Esophagus squamous epithelium (tissue), 5 donors: Measurements from ENCODE around the gene NARS2. TPM values are rescaled to one million over a fixed set of nuclear protein-coding genes. Genes with fewer than 3 reads are reported as not detected.

Experiments used
- DNase-seq: peaks from one replicate; lab custom pipeline; 2025; lab: John Stamatoyannopoulos, UW
- H3K27ac ChIP-seq, 4 donors: fragments of 200-600 bp; sonication (generic); one replicate each; pipeline ENCODE4 v1.5.1; 2016 to 2019; ENCODE audit warnings: mild to moderate bottlenecking in 1 of 4
- H3K27me3 ChIP-seq, 4 donors: fragments of 200-600 bp; sonication (generic); 1 replicate in 3 of 4; 2 replicates in 1 of 4; pipeline versions ENCODE4 v1.5.1 to v1.6.0; 2017 to 2021; ENCODE audit warnings: antibody characterized with exemption in 1 of 4
- H3K36me3 ChIP-seq, 3 donors: fragments of 200-600 bp; sonication (generic); one replicate each; pipeline ENCODE4 v1.5.1; 2016 to 2019
- H3K4me1 ChIP-seq, 3 donors: fragments of 200-600 bp; sonication (generic); one replicate each; pipeline ENCODE4 v1.5.1; 2017 to 2019
- H3K4me3 ChIP-seq, 4 donors: fragments of 200-600 bp; sonication (generic); 1 replicate in 3 of 4; 2 replicates in 1 of 4; pipeline ENCODE4 v1.5.1; 2016 to 2019; ENCODE audit warnings: mild to moderate bottlenecking in 2 of 4, moderate library complexity in 1 of 4
- H3K9me3 ChIP-seq, 3 donors: fragments of 200-600 bp; sonication (generic); one replicate each; pipeline ENCODE4 v1.5.1; 2016 to 2019
- CTCF ChIP-seq, 6 experiments: fragments of 450-650 bp in 4 of 6; fragments of 200-600 bp in 2 of 6; sonication (generic) in 2 of 6; IDR thresholded peaks; one replicate each; pipeline ENCODE4 v1.5.1; 2016 to 2019; ENCODE audit warnings: antibody characterized with exemption in 6 of 6, mild to moderate bottlenecking in 4 of 6, moderate library complexity in 4 of 6
- POLR2A ChIP-seq, 4 donors: fragments of 450-650 bp; IDR thresholded peaks; one replicate each; pipeline ENCODE4 v1.6.1; 2017; ENCODE audit warnings: antibody characterized with exemption in 4 of 4, mild to moderate bottlenecking in 4 of 4, moderate library complexity in 3 of 4
- WGBS, 2 donors: methylation state at CpG; one replicate each; pipeline ENCODE4 v1.1.5; 2018; 5-methylcytosine and 5-hydroxymethylcytosine counted together
- intact Hi-C: fragments of 100-400 bp; cut with DNase I; formaldehyde crosslinking; loops from one replicate; pipeline ENCODE4 v1.15.0; 2022
- total RNA-seq, 4 donors: library from RNA; depleted of rRNA; stranded (reverse); fragments of >200 nt; gene quantifications; one replicate each; pipeline ENCODE4 v1.1.0, GENCODE V29; 2016
- donor health status: DM: yes; HTN: yes; CAD: no.

The NARS2 gene
- total RNA-seq, 4 donors from 2014 or later: 9.4 to 15.7 (median 13.6) TPM

GRCh38 chr11:78450866-78451265, 123.8 kb downstream of the NARS2 start:
- intact Hi-C loops: no loop called here
- Histone ChIP-seq H3K9me3 (no peaks in the 10 kb centered on the region), H3K27me3 (no peaks in the 10 kb centered on the region), H3K4me1 (no peaks in the 10 kb centered on the region), H3K27ac (no peak overlapping the region), H3K4me3 (no peak overlapping the region), H3K36me3 (no peaks in the 10 kb centered on the region)
- WGBS, 2 donors: 54 to 73% methylated on average over 2 of the region's 2 CpGs
- DNase-seq: no peak
- TF ChIP-seq CTCF (IDR thresholded peaks at IDR 0.05): no peak
- no peak for TF ChIP-seq POLR2A (IDR thresholded peaks at IDR 0.05)

- peaks cover 0 to 4% (median 0%) of the 10 kb centered on the region in 3 donors for H3K36me3 ChIP-seq
- DNase-seq: no peak
- TF ChIP-seq POLR2A (IDR thresholded peaks at IDR 0.05) (no peak), CTCF (IDR thresholded peaks at IDR 0.05) (no peak)
- no peaks in the 10 kb centered on the region for H3K4me1 ChIP-seq
- no peaks in the 10 kb centered on the region for H3K9me3 ChIP-seq
- WGBS, 2 donors: 83 to 96% methylated on average over 4 of the region's 4 CpGs
- intact Hi-C loops: no loop called here
- no peaks in the 10 kb centered on the region for H3K27me3 ChIP-seq
- H3K4me3 ChIP-seq: no peak overlapping the region
- H3K27ac ChIP-seq: no peak overlapping the region
These were observed 124.8 kb downstream of the NARS2 start for GRCh38 chr11:78449866-78450265.

GRCh38 chr11:78446210-78446609, 128.5 kb downstream of the NARS2 start:
- H3K36me3 ChIP-seq: peaks cover 0 to 28% (median 0%) of the 10 kb centered on the region in 3 donors
- no peaks in the 10 kb centered on the region for H3K27me3 ChIP-seq
- H3K4me1 ChIP-seq: peaks cover 0 to 7% (median 0%) of the 10 kb centered on the region in 3 donors
- no peaks in the 10 kb centered on the region for H3K9me3 ChIP-seq
- intact Hi-C loops: no loop called here
- TF ChIP-seq CTCF (IDR thresholded peaks at IDR 0.05) (no peak), POLR2A (IDR thresholded peaks at IDR 0.05) (no peak)
- DNase-seq: no peak
- H3K4me3 ChIP-seq: no peak overlapping the region
- H3K27ac ChIP-seq: no peak overlapping the region

- no peak for DNase-seq
- H3K4me1 ChIP-seq: peaks cover 0 to 7% (median 0%) of the 10 kb centered on the region in 3 donors
- WGBS, 2 donors: 50 to 85% methylated on average over 1 of the region's 1 CpG
- TF ChIP-seq CTCF (IDR thresholded peaks at IDR 0.05) (no peak), POLR2A (IDR thresholded peaks at IDR 0.05) (no peak)
- intact Hi-C loops: no loop called here
- no peak overlapping the region for H3K27ac ChIP-seq
- no peaks in the 10 kb centered on the region for H3K27me3 ChIP-seq
- peaks cover 0 to 31% (median 0%) of the 10 kb centered on the region in 3 donors for H3K36me3 ChIP-seq
- no peaks in the 10 kb centered on the region for H3K9me3 ChIP-seq
- no peak overlapping the region for H3K4me3 ChIP-seq
These were observed 129.9 kb downstream of the NARS2 start for GRCh38 chr11:78444726-78445125.

- H3K27me3 ChIP-seq: no peaks in the 10 kb centered on the region
- peaks cover 0 to 37% (median 0%) of the 10 kb centered on the region in 3 donors for H3K36me3 ChIP-seq
- no peak overlapping the region for H3K27ac ChIP-seq
- 86 to 87% methylated on average over 4 of the region's 4 CpGs for WGBS, 2 donors
- intact Hi-C loops: no loop called here
- H3K9me3 ChIP-seq: no peaks in the 10 kb centered on the region
- TF ChIP-seq CTCF (IDR thresholded peaks at IDR 0.05) (no peak), POLR2A (IDR thresholded peaks at IDR 0.05) (no peak)
- no peak for DNase-seq
- no peak overlapping the region for H3K4me3 ChIP-seq
- H3K4me1 ChIP-seq: peaks cover 0 to 7% (median 0%) of the 10 kb centered on the region in 3 donors
These were observed 132.7 kb downstream of the NARS2 start for GRCh38 chr11:78441956-78442355.
